ENCODE measurements around the gene ACTR3C.

DNA sequence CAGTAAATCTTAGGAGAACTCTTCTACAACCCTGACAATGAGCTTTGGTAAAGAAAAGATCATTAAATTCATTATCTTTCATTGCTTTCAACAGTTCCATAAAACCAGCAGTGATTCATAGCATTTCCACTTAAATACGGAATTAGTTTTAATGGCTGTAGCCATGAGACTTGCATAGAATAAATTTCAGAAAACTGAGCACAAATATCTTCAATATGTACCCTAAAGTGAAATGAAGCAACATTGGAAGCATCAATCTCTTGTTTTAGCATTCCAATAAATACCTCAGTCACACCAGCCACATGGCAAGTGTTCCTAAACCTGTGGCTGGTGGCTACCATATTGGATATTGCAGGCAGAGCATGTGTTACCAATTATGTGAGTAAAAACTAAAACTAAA lies 21.7 kb upstream of the ACTR3C start:
- TF ChIP-seq, protein P1, sequence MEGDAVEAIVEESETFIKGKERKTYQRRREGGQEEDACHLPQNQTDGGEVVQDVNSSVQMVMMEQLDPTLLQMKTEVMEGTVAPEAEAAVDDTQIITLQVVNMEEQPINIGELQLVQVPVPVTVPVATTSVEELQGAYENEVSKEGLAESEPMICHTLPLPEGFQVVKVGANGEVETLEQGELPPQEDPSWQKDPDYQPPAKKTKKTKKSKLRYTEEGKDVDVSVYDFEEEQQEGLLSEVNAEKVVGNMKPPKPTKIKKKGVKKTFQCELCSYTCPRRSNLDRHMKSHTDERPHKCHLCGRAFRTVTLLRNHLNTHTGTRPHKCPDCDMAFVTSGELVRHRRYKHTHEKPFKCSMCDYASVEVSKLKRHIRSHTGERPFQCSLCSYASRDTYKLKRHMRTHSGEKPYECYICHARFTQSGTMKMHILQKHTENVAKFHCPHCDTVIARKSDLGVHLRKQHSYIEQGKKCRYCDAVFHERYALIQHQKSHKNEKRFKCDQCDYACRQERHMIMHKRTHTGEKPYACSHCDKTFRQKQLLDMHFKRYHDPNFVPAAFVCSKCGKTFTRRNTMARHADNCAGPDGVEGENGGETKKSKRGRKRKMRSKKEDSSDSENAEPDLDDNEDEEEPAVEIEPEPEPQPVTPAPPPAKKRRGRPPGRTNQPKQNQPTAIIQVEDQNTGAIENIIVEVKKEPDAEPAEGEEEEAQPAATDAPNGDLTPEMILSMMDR (IDR thresholded peaks at IDR 0.05; ENCODE audit: low read depth, low read length, poor library complexity, severe bottlenecking) = no peak
- no peak for TF ChIP-seq EZH2phosphoT487 (IDR thresholded peaks at IDR 0.05; ENCODE audit: borderline replicate concordance, low read length)

Data from DOHH2 (cell line).